GM18505 (cell line): Measurements from ENCODE around the gene RAB43.
"Not testable (repeated sequence)": the region's sequence is repeated elsewhere in the genome, so short reads cannot be mapped to it uniquely, and the experiment has no call there.

Experiments
- ATAC-seq: cut with Tn5 transposase; IDR thresholded peaks from one replicate; pipeline ENCODE4 v1.9.1; 2021; ENCODE audit not compliant: unreplicated experiment
- POLR2A ChIP-seq: IDR thresholded peaks from 4 replicates; pipeline ENCODE4 v1.6.1; 2011; ENCODE audit warnings: borderline replicate concordance; ENCODE audit not compliant: insufficient read depth, insufficient read length; ENCODE audit errors: extremely low read depth

Gene RAB43

DNA sequence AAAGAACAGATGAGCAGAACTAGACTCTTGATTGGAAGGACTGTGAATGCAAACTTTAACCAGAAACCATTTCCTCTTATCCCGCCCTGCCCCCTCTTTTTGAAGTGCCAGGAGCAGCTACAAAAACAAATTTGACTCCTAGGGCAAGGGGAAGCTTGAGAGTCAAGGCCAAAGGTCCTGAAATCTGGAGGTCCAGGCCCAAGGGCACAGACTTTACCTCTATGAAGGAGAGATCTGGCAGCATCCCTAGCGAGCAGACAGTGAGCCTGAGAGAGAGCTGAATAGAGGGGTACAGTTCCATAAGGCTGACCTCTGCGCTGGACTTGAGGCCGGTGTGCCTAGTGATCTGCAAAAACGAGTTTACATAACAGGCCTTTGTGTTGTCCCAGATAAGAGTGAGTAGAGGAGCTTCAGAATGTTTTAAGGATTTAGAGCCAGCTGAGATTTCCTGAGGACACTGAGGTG lies 5.1 kb downstream of the RAB43 start:
- TF ChIP-seq POLR2A: no peak
- no peak for ATAC-seq

DNA sequence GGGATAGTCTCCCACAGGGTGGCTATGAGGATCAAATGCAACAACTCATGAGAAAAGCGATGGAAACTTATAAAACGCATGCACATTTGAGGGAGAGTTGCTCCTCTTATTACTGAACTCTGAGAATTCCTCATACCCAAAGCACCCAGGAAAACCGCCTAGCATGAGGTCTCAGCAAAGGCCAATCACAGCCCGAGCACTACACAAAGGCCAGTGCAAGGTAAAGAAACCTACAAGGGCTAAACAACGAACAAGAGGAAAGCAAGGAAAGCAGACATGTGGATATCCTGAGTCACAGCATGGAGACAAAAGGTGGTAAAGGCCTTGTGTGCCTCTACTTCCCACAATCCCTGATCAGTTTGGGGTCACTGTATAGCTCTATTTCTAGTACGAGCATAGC lies 7.1 kb downstream of the RAB43 start:
- TF ChIP-seq POLR2A: no peak
- ATAC-seq: no peak

DNA sequence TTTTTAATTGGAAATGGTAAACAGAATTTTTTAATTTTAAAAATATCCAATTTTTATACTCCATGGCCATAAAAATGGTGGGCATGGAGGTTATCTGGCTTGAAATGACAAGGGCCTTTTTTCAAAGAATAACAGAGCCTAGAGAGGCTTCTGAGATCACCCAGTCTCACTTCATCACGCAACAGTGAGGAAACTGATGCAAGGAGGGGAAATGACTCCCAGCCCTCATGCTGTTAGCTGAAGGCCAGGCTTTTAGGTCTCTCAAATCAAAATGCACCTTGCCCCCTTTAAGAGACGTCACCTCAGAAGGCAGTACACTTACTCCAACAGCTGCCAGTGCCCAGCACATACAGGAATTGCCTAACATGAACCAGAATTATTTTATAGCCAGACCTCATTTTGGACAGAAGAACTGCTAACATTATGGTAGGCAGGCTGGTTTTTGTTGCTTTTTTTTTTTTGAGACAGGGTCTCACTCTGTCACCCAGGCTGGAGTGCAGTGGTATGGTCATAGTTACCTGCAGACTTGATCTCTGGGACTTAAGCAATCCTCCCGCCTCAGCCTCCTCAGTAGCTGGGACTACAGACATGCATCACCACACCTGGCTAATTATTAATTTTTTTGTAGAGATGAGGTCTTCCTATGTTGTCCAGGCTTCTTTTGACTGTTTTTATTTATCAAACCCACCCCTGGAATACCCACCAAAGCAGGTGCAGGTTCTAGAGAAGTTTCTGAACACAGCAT lies 9.1 kb downstream of the RAB43 start:
- no peak for ATAC-seq
- no peak for TF ChIP-seq POLR2A

DNA sequence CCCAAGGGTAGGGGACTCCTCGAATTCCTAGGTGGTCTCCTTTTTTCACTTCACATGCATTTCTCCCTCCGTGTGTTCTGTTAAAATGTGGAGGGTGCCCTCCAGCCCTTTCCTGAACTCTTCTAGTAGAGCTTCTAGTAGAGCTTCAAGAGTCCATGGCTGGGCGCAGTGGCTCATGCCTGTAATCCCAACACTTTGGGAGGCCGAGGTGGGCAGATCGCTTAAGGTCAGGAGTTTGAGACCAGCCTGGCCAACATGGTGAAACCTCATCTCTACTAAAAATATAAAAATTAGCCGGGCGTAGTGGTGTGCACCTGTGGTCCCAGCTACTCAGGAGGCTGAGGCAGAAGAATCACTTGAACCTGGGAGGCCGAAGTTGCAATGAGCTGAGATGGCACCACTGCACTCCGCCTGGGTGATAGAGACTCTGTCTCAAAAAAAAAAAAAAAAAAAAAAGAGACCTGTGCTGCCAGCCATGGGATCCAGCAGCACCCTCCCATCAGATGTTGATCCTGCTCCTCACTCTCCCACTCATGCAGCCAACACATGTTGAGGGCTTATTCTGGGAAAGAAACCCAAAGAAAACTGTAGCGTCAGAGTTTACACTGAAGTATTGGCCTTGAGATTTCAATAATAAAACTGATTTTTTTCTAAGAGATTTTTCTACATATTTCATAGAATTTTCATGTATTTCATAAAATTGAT lies 10.4 kb downstream of the RAB43 start:
- ATAC-seq: not testable (repeated sequence)

DNA sequence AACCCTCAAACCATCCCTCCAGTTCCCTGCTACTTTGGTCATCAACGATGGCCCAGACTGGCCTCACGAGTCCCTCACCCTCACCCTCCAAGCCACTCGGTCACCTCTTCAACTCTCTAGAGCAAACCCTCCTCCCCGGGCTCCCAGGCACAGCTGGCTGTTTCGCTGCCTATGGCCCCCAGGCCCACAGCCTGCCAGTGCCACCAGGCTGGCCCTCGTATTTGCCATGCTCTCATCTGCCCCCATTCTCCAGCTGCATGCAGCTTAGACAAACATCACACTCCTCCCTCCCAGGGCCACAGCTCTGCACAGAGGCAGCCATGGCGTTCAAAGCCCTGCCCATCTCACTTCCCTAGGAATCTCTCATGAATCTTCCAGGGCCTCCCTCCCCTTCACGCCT lies 13.8 kb downstream of the RAB43 start:
- TF ChIP-seq POLR2A: no peak
- no peak for ATAC-seq

DNA sequence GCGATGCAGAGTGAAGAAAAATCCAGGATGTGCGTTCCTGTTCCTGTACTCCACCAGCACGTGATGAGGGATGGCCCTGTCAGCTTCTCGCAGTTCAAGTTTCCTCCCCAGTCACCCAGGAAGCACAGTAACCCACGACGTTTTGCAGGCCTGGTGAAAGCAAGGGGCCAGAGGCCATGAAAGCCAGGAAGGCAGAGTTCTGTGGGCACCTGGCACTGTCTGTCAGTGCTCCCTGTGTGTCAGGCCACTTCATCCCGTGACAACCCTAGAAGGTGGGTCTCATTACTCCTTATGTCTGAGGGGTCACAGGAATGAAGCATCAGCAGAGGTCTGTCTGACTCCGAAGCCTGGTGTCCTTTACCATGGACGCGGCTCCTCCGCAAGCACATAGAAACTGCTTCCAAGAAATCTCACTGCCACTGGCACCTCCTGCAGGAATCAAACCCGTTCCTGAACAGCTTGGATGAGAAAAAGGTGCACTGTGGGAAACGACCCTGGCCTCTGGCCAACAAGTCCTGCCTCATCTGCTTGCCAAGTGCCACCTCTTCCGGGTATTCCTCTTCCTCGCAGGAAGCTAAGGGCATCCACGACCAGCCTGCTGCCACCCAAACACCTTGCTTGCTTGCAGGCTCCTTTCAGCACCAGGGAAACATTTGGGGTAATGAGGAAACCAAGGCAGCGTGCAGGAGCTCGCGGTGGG lies 14.6 kb downstream of the RAB43 start:
- no peak for TF ChIP-seq POLR2A
- ATAC-seq: no peak

DNA sequence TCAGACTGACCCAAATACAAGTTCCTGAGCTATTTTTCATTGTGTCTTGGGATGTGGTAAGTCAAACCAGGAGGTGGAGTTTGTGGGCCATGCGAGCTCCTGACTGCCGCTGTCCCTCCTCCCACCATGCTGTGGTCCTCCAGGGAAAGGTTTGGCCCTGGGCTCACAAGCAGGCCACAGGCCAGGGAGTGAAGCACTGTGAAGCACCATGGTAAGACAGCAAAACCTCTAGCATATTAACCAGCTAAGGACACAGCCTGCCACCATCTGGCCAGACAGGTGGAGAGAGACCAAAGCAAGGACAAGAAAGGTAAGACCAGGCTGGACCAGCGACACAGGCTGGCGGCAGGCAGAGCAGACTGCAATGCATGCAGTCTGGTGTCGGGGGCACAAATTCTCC lies 15.3 kb downstream of the RAB43 start:
- no peak for ATAC-seq
- no peak for TF ChIP-seq POLR2A

DNA sequence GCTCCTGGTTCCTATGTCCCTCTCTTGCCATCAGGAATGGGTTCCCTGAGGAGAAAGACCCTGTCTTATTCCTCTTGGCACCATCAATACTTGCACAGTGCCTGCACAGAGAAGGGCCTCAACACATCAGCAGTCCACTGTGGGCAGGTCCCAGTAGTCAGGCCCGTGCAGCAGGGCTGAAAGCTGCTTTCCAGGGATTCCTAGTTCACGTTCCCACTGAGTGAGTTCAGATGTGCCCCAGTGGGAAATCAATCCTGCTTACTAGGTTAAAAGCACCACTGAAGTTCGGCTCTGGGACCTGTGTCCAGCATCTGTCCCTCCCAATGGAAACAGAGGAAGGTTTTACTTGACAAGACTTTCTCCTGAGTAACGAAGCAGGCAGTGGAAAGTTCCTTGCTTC lies 15.7 kb downstream of the RAB43 start:
- no peak for TF ChIP-seq POLR2A
- no peak for ATAC-seq

DNA sequence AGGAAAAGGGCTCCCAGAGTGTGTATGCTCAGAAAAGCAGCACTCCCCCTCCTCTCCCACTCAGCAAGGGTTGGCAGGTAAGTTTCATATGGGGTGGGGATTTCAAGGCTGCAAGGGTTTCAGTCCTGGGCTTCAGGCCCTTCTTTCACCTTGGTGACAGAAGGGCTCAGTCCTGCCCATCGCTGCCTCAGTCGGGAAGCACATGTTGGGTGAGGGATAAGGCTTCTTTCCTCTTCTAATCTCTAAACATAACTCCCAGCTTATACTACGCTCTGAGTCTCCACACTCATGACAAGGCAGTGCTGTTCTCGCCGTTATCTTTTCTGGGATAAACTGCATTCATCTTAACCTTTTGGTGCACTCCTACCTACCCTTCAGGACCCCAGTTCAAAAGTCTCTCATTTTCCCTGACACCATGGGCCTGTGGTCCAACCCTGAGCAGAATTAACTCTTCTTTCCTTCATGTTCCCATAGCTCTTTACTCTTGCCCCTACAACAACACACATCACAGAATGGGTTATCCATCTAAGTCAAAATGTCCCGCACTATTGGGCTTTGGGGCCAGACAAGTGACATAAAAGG lies 17.0 kb downstream of the RAB43 start:
- ATAC-seq: no peak

DNA sequence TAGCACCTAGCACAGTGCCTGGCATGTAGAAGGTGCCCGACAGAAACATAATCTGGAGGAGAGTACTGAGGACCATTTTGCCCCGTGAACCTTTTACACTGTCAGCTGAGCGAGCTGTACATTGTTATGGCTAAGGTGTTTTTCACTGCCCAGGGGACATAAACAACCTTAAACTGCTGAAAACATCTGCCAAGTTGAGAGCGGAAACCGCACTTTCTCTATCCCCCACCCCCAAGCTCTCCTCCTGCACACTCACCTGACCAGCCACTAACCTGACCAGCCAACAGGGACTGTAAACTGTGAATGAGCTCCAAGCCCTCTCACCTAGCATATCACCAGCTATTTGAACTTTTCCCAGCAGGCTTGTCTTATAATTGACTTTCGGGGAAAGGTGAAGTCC lies 17.6 kb downstream of the RAB43 start:
- no peak for ATAC-seq
- TF ChIP-seq POLR2A: no peak

More for the DNA sequence above, 17.0 kb downstream of the RAB43 start:
- TF ChIP-seq POLR2A: no peak

DNA sequence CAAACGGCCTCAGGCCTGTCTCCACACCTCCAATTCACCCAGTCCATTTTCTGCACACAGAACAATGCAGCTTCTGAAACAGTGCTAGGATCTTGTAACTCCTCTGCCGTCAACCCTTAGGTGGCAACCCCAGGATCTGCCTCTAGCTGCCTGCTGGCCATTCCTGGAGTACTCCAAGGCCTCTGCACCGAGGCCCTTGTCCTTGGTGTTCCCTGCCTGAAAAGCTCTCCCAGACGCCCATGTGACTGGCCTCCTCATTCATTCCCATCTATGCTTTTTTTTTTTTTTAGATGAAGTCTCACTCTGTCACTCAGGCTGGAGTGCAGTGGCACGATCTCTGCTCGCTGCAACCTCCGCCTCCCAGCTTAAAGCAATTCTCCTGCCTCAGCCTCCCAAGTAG lies 18.3 kb downstream of the RAB43 start:
- no peak for ATAC-seq

DNA sequence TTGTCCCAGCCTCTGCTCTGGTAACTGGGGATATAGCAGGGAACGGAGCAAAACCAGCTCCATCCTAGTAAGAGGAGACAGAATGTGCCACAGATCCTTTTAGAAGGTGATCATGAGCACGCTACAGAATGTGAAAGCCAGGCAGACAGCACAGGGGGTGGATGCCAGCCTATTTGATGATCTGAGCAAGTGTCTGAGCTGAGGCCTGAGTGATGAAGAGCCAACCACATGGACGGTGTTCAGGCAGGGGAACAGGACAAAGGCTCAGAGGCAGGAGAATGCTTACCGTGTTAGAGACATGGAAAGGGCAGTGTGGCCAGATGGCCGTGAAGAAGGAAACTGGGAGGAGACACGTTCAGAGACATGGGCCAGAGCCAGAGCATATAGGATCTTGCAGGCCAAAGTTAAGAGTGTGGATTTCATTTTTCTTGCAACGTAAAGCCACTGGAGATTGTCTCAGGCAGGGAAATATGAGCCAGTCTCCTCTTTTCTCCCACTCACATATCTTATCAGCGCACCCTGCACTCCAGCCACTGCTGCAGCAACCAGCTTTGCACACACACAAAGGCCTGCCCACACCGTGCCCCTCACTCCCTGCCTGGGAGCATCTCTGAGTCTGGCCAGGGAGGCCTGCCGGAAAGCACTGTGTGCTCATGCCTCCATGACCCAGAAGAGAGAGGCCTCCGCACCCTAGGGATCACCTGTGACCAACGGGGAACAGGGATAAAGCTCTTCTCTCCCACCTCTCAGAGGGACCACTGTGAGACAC lies 20.1 kb downstream of the RAB43 start:
- ATAC-seq: no peak
- TF ChIP-seq POLR2A: no peak

More for the DNA sequence above, 18.3 kb downstream of the RAB43 start:
- TF ChIP-seq POLR2A: no peak

DNA sequence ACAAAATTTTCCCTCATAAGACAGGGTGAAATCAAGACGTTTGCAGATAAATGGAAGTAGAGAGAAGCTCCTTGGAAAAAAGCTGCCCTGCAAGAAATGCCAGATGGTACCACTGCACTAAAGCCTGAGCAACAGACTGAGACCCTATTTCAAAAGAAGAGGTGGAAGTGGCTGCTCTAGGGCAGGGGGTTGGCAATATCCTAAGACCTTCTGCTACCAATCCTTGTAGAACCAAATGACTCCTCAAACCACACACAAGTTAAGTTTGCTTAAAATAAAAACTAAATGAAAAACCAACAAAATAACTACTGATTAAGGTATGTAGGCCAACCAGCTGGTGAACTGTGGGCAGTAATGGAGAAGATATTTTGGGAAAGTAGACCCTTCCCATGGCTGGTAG lies 21.3 kb downstream of the RAB43 start:
- ATAC-seq: no peak
- no peak for TF ChIP-seq POLR2A
